ENCODE data around the gene TRIM56. TPM values are rescaled to one million over a fixed set of nuclear protein-coding genes. Genes with fewer than 3 reads are reported as not detected.
A peak's percentile ranks its signal among the peaks of the same experiment; 100 is the strongest.

The TRIM56 gene
- total and polyA plus RNA-seq, 2 of the 13 experiments (the other 11 are each of a cell fraction or from before 2014, with no cell fraction given), result 3.2 to 7.1 TPM

GRCh38 chr7:101138213-101138870, 53.1 kb downstream of the TRIM56 start (continued):
- TF ChIP-seq ZFP90 (CRISPR knock-in tag; IDR thresholded peaks at IDR 0.05; ENCODE audit: borderline replicate concordance), result no peak
- TF ChIP-seq ZNF747 (CRISPR knock-in tag; IDR thresholded peaks at IDR 0.05; ENCODE audit: borderline replicate concordance), result no peak; the same call in 1 of the 2 replicates
- TF ChIP-seq ZNF160 (CRISPR knock-in tag; IDR thresholded peaks at IDR 0.05), result peak; percentile 75; the same call in 1 of the 2 replicates
- no peak for TF ChIP-seq RFX5 (IDR thresholded peaks at IDR 0.05; ENCODE audit: low read depth, low read length)
- no peak; the same call in 1 of the 2 replicates for TF ChIP-seq HOXA7 (CRISPR knock-in tag; IDR thresholded peaks at IDR 0.05)
- 0 out of 2 replicates have a peak, but pooled peaks have one; percentile 17 for TF ChIP-seq ZKSCAN8 (CRISPR knock-in tag; IDR thresholded peaks at IDR 0.05; ENCODE audit: borderline replicate concordance)
- TF ChIP-seq ZNF782 (CRISPR knock-in tag; IDR thresholded peaks at IDR 0.05; ENCODE audit: borderline replicate concordance), result no peak
- no peak for TF ChIP-seq ZNF17 (CRISPR knock-in tag; IDR thresholded peaks at IDR 0.05)
- no peak for TF ChIP-seq AHR (CRISPR knock-in tag; IDR thresholded peaks at IDR 0.05)
- TF ChIP-seq MED8 (CRISPR knock-in tag; IDR thresholded peaks at IDR 0.05; ENCODE audit: insufficient replicate concordance), result no peak
- TF ChIP-seq MXI1 (IDR thresholded peaks at IDR 0.05; ENCODE audit: borderline replicate concordance, low read depth, low read length), result peak; percentile 78; the same call in 1 of the 3 replicates
- TF ChIP-seq ZNF317 (CRISPR knock-in tag; IDR thresholded peaks at IDR 0.05), result peak; percentile 62
- no peak for TF ChIP-seq ZNF850 (CRISPR knock-in tag; conservative IDR thresholded peaks at IDR 0.05)
- no peak for TF ChIP-seq NR0B2 (CRISPR knock-in tag; IDR thresholded peaks at IDR 0.05)
- TF ChIP-seq RARA (CRISPR knock-in tag; IDR thresholded peaks at IDR 0.05), result peak; percentile 65
- TF ChIP-seq STAG1 (CRISPR knock-in tag; IDR thresholded peaks at IDR 0.05), result peak; percentile 67
- TF ChIP-seq FOSL2 (CRISPR knock-in tag; IDR thresholded peaks at IDR 0.05), result peak; percentile 99
- no peak for TF ChIP-seq CCAR2 (optimal IDR thresholded peaks at IDR 0.05; ENCODE audit: low read depth, low read length)
- TF ChIP-seq SPEN (CRISPR knock-in tag; IDR thresholded peaks at IDR 0.05; ENCODE audit: low read depth), result peak; percentile 15; the same call in 1 of the 2 replicates
- no peak for TF ChIP-seq ASH2L (IDR thresholded peaks at IDR 0.05; ENCODE audit: insufficient read length, low read depth, low read length)
- peak; percentile 13; the same call in 1 of the 2 replicates for TF ChIP-seq KAT8 (CRISPR knock-in tag; IDR thresholded peaks at IDR 0.05)
- no peak for TF ChIP-seq NFYB (CRISPR knock-in tag; IDR thresholded peaks at IDR 0.05)
- no peak; the same call in 1 of the 2 replicates for TF ChIP-seq ZFP41 (CRISPR knock-in tag; IDR thresholded peaks at IDR 0.05; ENCODE audit: borderline replicate concordance)
- TF ChIP-seq FOXP1 (IDR thresholded peaks at IDR 0.05), result no peak
- peak; percentile 31; the same call in 1 of the 2 replicates for TF ChIP-seq FOXP1 (CRISPR knock-in tag; IDR thresholded peaks at IDR 0.05)
- peak; percentile 95 for TF ChIP-seq ARNTL (CRISPR knock-in tag; IDR thresholded peaks at IDR 0.05)
- no peak for TF ChIP-seq REPIN1 (CRISPR knock-in tag; IDR thresholded peaks at IDR 0.05; ENCODE audit: borderline replicate concordance, low read depth)
- TF ChIP-seq ZNF350 (CRISPR knock-in tag; IDR thresholded peaks at IDR 0.05; ENCODE audit: borderline replicate concordance, low read depth), result no peak
- TF ChIP-seq ZNF451 (CRISPR knock-in tag; IDR thresholded peaks at IDR 0.05), result no peak
- no peak for TF ChIP-seq ZBTB2 (CRISPR knock-in tag; IDR thresholded peaks at IDR 0.05; ENCODE audit: low read depth)
